ENCODE data around the gene CALML5. TPM values are rescaled to one million over a fixed set of nuclear protein-coding genes. Genes with fewer than 3 reads are reported as not detected.
"Not testable (repeated sequence)": the region's sequence is repeated elsewhere in the genome, so short reads cannot be mapped to it uniquely, and the experiment has no call there.

CALML5 gene
- total RNA-seq, 1 donor from 2014 or later = 16.6 TPM

- no peak for ATAC-seq
These were observed 19.0 kb downstream of the CALML5 start for GRCh38 chr10:5480162-5480941.

DNA sequence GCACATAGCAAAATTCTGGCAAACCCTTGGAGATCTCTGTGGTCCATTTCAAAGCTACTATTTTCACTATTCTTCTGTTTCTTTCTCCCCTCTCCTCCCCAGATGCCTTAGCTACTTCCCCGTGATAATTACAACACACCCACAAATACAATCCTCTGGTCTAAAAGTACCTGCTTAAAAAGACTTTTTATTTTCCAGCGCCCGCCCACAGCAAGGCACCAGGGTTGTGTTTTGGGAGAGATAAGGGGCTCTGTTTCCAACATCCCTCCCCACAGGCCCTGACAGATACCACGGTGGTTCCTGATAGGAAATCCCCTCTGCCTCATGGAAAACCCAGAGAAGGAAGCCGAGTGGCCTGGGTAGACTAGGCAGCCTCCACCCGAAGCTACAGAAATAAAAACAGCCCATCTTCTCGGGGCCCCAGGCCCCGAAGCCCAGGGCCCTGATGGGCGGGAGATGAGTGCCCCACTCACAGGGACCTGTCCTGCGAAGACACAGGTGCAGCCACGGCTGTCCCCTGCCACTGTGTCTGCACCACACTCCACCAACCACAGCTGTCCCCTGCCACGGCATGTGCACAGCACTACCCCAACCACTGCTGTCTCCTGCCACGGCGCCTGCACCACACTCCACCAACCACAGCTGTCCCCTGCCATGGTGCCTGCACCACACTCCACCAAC lies 19.7 kb downstream of the CALML5 start:
- ATAC-seq = no peak

DNA sequence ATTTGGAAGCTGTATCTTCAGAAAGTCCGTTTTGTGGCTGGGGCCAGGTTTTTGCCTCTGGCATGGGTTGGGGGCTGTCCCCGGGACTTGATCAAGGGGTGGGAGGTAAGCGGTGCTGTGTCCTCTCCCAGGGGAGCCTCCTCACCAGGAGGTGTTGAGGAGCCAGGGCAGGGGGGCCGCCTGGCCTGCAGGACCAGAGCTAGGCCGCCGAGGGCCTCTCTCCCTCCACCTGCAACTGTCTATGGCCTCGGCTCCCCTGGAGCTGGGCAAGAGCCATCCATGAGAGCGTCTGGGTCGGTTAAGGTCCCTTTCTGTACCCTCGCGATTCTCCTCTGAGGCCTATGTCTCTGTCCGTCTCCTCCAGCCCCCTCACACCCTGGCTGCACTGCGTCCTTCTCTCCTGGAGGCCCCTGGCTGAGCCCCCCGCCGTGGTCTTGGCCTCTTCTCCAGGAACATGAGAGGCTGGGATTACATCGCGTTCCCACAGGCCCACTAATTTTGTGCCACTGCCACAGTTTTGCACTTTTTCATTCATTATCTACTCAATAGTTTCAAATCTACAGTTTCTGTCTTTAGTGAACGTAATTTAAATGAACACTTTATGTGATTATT lies 20.6 kb downstream of the CALML5 start:
- peak; percentile 26 for ATAC-seq

- ATAC-seq = peak; percentile 26
These were observed 21.2 kb downstream of the CALML5 start for GRCh38 chr10:5477948-5478693.

GRCh38 chr10:5476918-5477525 lies 22.3 kb downstream of the CALML5 start:
- ATAC-seq = peak; percentile 70

- not testable (repeated sequence) for ATAC-seq
These were observed 23.2 kb downstream of the CALML5 start for GRCh38 chr10:5475974-5476807.

DNA sequence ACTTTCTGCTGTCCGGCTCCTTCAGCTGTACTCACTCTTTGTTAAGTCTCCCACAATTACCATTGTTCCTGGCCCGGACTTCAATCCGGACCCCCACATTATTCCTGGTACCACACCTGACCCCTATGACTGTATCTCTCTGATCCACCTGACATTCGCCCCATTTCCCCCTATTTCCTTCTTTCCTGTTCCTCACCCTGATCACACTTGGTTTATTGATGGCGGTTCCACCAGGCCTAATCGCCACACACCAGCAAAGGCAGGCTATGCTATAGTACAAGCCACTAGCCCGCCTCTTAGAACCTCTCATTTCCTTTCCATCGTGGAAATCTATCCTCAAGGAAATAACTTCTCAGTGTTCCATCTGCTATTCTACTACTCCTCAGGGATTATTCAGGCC lies 24.3 kb downstream of the CALML5 start:
- not testable (repeated sequence) for ATAC-seq

GRCh38 chr10:5474642-5475041 lies 24.7 kb downstream of the CALML5 start:
- not testable (repeated sequence) for ATAC-seq

DNA sequence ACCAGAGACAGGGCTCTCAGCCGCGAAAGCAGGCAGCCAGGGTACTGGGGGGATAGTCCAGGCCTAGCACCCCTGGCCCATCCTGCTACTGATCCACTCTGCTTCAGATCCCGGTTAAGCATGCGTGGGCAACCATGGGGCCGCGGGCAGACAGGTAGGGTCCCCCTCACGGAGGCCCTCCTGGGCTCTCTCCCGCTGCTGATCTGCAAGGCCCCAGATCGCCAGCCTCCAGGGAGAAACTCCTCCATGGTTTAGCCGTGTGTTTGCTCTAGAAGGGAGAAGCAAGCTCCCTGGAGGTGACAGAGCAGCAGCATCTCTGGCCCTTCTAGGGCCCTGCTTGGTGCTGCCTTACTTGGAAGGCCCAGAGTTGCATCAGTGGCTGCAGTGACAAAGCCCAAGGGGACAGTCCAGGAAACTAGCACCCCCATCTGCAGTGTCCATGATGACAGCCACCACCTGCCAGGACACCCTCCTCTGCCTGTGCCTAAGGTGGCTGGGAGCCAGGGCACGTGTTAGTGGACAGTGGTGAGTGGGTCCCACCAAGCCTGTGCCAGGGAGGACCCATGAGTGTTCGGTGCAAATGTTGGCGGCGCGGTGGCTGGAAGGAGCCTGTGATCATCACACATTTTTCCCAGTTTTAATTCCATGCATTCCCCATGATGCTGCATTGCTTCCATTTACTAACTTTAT lies 29.2 kb downstream of the CALML5 start:
- no peak for ATAC-seq

DNA sequence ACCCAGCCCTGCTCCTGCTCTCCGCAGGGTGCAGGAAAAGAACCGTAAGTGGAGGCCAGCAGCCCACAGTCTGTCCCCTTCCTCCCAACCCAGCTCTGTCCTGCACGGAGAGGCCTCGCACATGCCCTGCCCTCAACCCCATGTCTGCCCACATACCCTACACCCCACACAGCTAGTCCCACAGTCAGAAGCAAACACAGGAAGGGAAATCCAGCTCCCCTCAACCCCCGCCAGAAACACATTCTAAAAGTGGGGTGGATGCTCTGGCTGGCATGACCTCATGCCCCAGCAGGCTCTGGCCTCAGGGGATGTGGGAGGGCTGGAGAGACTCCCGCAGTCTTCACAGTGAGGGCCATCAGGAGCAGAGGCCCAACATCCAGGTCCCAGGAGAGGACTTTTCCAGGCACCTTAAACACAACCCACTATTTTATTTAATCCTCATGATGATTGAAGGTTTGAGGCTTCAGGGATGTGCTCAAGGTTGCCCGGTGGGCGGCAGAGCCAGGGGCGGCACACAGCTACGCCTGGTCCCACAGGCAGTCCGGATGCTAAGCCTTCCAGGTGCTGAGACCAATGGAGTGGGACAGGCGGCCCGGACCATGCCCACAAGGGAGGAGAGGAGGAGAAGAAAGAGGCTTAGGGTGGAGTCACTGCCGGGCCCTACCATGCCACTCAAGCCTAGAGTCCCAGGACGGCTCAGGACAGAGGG lies 29.9 kb downstream of the CALML5 start:
- ATAC-seq = no peak

DNA sequence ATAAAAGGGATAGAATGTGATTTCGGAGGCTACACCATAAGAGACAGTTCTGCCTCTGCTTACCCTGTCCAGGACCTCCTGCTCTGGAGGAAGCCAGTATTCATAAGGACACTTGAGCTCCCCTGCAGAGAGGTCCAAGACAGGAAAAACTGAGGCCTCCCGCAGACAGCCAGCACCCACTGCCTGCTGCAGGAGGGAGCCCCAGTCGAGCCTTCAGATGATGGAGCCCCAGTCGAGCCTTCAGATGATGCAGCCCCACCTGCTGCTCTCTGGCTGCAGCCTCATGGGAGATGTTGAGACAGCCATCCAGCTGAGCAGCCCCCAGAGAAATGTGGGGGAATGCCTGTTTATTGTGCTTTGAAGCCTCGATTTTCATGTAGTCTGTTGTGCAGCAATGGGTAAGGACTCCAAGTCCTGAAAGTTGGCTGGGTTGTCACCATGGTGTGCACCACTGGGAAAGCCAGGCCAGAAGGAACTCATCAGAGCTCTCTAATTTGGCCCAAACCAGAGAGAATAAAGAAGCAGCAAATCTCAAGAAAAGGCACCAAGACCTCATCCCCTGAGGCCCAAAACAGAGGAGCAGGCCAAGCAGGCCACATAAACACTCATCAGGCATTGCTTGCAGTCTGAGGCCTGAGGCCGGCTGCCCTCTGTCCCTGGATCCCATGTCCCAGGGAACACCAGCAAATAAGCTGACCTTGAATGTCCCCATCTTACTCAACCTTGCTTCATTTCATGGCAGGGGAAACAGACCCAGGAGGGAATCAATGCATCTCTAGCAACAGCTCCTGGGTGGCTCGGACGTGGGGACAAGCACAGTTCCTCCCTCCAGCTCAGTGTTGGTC lies 30.9 kb downstream of the CALML5 start:
- ATAC-seq = no peak

DNA sequence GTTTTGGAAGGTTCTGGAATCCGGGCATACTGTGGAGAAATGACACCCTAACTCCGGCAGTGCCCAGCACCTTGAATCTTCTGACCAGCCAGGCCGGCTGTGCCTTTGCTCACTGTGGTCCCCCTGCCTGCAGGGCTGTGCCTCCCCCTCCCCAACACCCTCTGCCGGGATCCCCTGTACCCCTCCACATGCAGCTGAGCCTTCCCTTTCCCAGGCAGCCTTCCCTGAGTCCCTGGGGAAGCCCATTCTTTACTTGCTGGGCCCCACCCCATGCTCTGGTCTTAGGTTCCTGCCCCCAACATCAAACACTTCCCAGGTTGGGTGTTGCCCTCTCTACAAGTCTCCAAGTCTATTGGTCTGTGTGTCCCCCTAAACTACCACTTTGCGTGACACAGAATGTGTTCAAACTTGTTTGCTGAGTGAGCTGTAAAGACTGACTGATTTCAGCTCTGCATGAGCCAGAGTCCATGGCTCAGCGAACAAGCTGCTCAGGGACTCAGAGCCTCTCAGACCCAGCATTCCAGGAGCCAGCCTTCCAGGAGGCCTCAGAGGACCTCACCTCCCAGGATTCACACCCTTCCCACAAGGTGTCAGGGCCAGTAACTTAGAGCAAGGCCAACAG lies 31.6 kb downstream of the CALML5 start:
- ATAC-seq = peak; percentile 23

DNA sequence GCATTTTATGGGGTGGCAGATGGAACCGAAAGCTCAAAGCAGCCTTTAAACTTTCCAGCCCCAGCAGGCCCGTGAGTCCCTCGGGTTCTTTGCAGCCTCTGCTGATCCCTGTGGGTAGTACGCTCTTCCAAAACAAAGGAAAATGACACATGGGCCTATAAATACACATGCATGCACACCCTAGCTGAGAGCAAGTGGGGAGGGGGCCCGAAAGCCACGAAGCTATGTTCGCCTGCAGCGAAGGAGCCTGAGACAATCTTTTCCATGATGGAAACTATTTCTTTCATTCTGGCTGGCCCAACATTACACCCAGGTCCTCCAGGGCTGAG lies 32.2 kb downstream of the CALML5 start:
- ATAC-seq = no peak

GRCh38 chr10:5466451-5467206 lies 32.7 kb downstream of the CALML5 start:
- ATAC-seq = peak; percentile 85

GRCh38 chr10:5465976-5466450 lies 33.4 kb downstream of the CALML5 start:
- peak; percentile 4 for ATAC-seq

DNA sequence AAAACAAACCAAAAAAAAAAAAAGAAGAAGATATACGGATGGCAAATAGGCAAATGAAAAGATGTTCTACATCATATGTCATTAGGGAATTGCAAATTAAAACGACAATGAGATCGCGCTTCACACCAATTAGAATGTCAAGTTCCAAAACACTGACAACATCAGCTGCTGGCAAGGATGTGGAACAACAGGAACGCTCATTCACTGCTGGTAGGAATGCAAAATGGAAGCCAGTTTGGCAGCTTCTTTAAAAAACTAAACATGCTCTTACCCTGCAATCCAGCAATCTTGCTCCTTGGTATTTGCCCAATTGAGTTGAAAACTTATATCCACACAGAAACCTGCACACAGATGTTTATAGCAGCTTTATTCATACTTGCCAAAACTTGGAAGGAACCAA lies 34.8 kb downstream of the CALML5 start:
- no peak for ATAC-seq

GRCh38 chr10:5462841-5463293 lies 36.5 kb downstream of the CALML5 start:
- ATAC-seq = peak; percentile 2
